GM12878 (cell line): Measurements from ENCODE around the gene PDXDC1.
"Not testable (repeated sequence)": the region's sequence is repeated elsewhere in the genome, so short reads cannot be mapped to it uniquely, and the experiment has no call there.

ENCODE experiments used
- CTCF ChIP-seq, 3 experiments: IDR thresholded peaks in 2 of 3; conservative IDR thresholded peaks in 1 of 3; 2 replicates each; pipeline ENCODE4 v1.5.1; 2011; ENCODE audit warnings: low read depth in 3 of 3, low read length in 3 of 3, mild to moderate bottlenecking in 3 of 3, control low read depth in 2 of 3, moderate library complexity in 2 of 3, inconsistent platforms in 1 of 3, mixed read lengths in 1 of 3; ENCODE audit not compliant: control insufficient read depth in 2 of 3, insufficient read depth in 1 of 3; ENCODE audit errors: extremely low read depth in 1 of 3
- E2F8 ChIP-seq: fragments of 450-650 bp; IDR thresholded peaks from 2 replicates; pipeline ENCODE4 v1.6.1; 2018; ENCODE audit warnings: mild to moderate bottlenecking, low read depth, moderate library complexity; ENCODE audit not compliant: partially characterized antibody
- EGR1 ChIP-seq, 2 experiments: IDR thresholded peaks; 1 replicate in 1 of 2; 2 replicates in 1 of 2; pipeline ENCODE4 v1.6.1; 2011 to 2012; ENCODE audit warnings: low read depth in 2 of 2, low read length in 2 of 2, borderline replicate concordance in 1 of 2, mild to moderate bottlenecking in 1 of 2, moderate library complexity in 1 of 2
- EZH2 ChIP-seq: IDR thresholded peaks from 2 replicates; pipeline ENCODE4 v1.6.1; 2012; ENCODE audit warnings: low read depth, mild to moderate bottlenecking, control low read depth, inconsistent platforms, low read length, borderline replicate concordance; ENCODE audit not compliant: control insufficient read depth
- HCFC1 ChIP-seq: fragments of 150-350 bp; IDR thresholded peaks from 2 replicates; pipeline ENCODE4 v1.6.1; 2014; ENCODE audit warnings: low read length
- HDAC2 ChIP-seq: fragments of 200-600 bp; sonication (generic); IDR thresholded peaks from 2 replicates; pipeline ENCODE4 v1.6.1; 2017
- KAT2A ChIP-seq: conservative IDR thresholded peaks from 2 replicates; pipeline ENCODE4 v1.6.1; 2011; ENCODE audit warnings: low read depth, low read length; ENCODE audit not compliant: control insufficient read depth
- MTA2 ChIP-seq: fragments of 450-650 bp; IDR thresholded peaks from 2 replicates; pipeline ENCODE4 v1.6.1; 2016; ENCODE audit warnings: low read depth, mild to moderate bottlenecking, moderate library complexity
- NFIC ChIP-seq: IDR thresholded peaks from 2 replicates; pipeline ENCODE4 v1.6.1; 2012; ENCODE audit warnings: low read depth, mild to moderate bottlenecking, inconsistent platforms, low read length, moderate library complexity
- POLR2A ChIP-seq: IDR thresholded peaks from 2 replicates; pipeline ENCODE4 v1.6.1; 2011; ENCODE audit warnings: low read depth, mild to moderate bottlenecking, low read length
- POLR2AphosphoS5 ChIP-seq: IDR thresholded peaks from 2 replicates; pipeline ENCODE4 v1.6.1; 2011; ENCODE audit warnings: mild to moderate bottlenecking, low read length, inconsistent platforms
- SMC3 ChIP-seq: IDR thresholded peaks from 2 replicates; pipeline ENCODE4 v1.6.1; 2011; ENCODE audit warnings: low read length, improper control_type of control experiment, borderline replicate concordance
- YBX1 ChIP-seq: fragments of 450-650 bp; IDR thresholded peaks from 2 replicates; pipeline ENCODE4 v1.6.1; 2016; ENCODE audit warnings: antibody characterized with exemption

- not testable (repeated sequence) for TF ChIP-seq CTCF (IDR thresholded peaks at IDR 0.05 in 2 of 3, conservative IDR thresholded peaks at IDR 0.05 in 1 of 3; ENCODE audit: control insufficient read depth in 2 of 3, extremely low read depth in 1 of 3, insufficient read depth in 1 of 3, low read depth in 3 of 3, low read length in 3 of 3); KAT2A; HCFC1; E2F8; MTA2; POLR2A; YBX1; EGR1 (IDR thresholded peaks at IDR 0.05; ENCODE audit: borderline replicate concordance in 1 of 2, low read depth in 2 of 2, low read length in 2 of 2); SMC3; HDAC2; POLR2AphosphoS5; NFIC; EZH2
These were observed 170.8 kb downstream of the PDXDC1 start for GRCh38 chr16:15145418-15146263.
